ENCODE data around the gene ECE1.

GRCh38 chr1:21256776-21257175 lies 33.5 kb downstream of the ECE1 start:
- TF ChIP-seq RAD21 (CRISPR knock-in tag; IDR thresholded peaks at IDR 0.05) (no peak), HOXA7 (CRISPR knock-in tag; IDR thresholded peaks at IDR 0.05) (no peak), SP1 (IDR thresholded peaks at IDR 0.05) (no peak), SP1 (CRISPR knock-in tag; IDR thresholded peaks at IDR 0.05) (no peak), GABPA (IDR thresholded peaks at IDR 0.05; ENCODE audit: low read depth, low read length) (no peak), GABPA (CRISPR knock-in tag; IDR thresholded peaks at IDR 0.05; ENCODE audit: low read depth) (no peak), PHF8 (CRISPR knock-in tag; IDR thresholded peaks at IDR 0.05) (no peak), ATF3 (CRISPR knock-in tag; IDR thresholded peaks at IDR 0.05) (no peak), ZBTB7A (CRISPR knock-in tag; IDR thresholded peaks at IDR 0.05) (no peak), CTCF (CRISPR knock-in tag; IDR thresholded peaks at IDR 0.05) (no peak)

Data from HepG2 (cell line).